Cardiac muscle cell (in vitro differentiated cells and primary cell): ENCODE data around the gene FAM43B. TPM values are rescaled to one million over a fixed set of nuclear protein-coding genes. Genes with fewer than 3 reads are reported as not detected.

Experiments used
- DNase-seq, 2 donors: peaks; one replicate each; pipeline versions ENCODE4 v3.0.0 to v3.0.0-alpha.2; 2010 to 2017; ENCODE audit warnings: low read depth in 1 of 2, low spot score in 1 of 2
- H3K27ac ChIP-seq: fragments of 200-600 bp; sonication (generic); 2 replicates; pipeline ENCODE4 v1.5.1; 2016
- H3K27me3 ChIP-seq: fragments of 200-600 bp; sonication (generic); 2 replicates; pipeline ENCODE4 v1.6.0; 2016; ENCODE audit warnings: control low read depth
- H3K36me3 ChIP-seq: fragments of 200-600 bp; sonication (generic); 2 replicates; pipeline ENCODE4 v1.5.1; 2016; ENCODE audit warnings: control low read depth
- H3K4me1 ChIP-seq: fragments of 200-600 bp; sonication (generic); 2 replicates; pipeline ENCODE4 v1.8.1; 2017; ENCODE audit warnings: low read depth, mild to moderate bottlenecking, mixed run types
- H3K4me3 ChIP-seq: fragments of 200-600 bp; sonication (generic); 2 replicates; pipeline ENCODE4 v1.5.1; 2016; ENCODE audit warnings: mild to moderate bottlenecking
- H3K9me3 ChIP-seq: fragments of 200-600 bp; sonication (generic); 2 replicates; pipeline ENCODE4 v1.5.1; 2017; ENCODE audit warnings: low read depth, mild to moderate bottlenecking, control low read depth
- polyA plus RNA-seq: library from polyadenylated mRNA; unstranded; fragments of >200 nt; fragmentation: Nextera tagmentation; extraction: Ambion mirVana; gene quantifications from 2 replicates; pipeline ENCODE4 v1.2.1, GENCODE V29; 2016
- total RNA-seq: library from RNA; depleted of rRNA; stranded (reverse); fragments of >200 nt; gene quantifications from 2 replicates; pipeline ENCODE4 v1.2.3, GENCODE V29; 2016
- TF ChIP-seq, protein P1 (sequence below): IDR thresholded peaks from 2 replicates; pipeline ENCODE4 v1.5.1; 2012; ENCODE audit warnings: low read depth, mild to moderate bottlenecking, low read length

FAM43B gene
- total and polyA plus RNA-seq, 2 experiments from 2014 or later, result 3.8 to 7.6 TPM

- H3K9me3 ChIP-seq, result no peaks in the 10 kb centered on the region
- H3K36me3 ChIP-seq, result no peaks in the 10 kb centered on the region
- TF ChIP-seq, protein P1, sequence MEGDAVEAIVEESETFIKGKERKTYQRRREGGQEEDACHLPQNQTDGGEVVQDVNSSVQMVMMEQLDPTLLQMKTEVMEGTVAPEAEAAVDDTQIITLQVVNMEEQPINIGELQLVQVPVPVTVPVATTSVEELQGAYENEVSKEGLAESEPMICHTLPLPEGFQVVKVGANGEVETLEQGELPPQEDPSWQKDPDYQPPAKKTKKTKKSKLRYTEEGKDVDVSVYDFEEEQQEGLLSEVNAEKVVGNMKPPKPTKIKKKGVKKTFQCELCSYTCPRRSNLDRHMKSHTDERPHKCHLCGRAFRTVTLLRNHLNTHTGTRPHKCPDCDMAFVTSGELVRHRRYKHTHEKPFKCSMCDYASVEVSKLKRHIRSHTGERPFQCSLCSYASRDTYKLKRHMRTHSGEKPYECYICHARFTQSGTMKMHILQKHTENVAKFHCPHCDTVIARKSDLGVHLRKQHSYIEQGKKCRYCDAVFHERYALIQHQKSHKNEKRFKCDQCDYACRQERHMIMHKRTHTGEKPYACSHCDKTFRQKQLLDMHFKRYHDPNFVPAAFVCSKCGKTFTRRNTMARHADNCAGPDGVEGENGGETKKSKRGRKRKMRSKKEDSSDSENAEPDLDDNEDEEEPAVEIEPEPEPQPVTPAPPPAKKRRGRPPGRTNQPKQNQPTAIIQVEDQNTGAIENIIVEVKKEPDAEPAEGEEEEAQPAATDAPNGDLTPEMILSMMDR, result no peak
- H3K4me1 ChIP-seq, result no peaks in the 10 kb centered on the region
- no peak for DNase-seq
- H3K27ac ChIP-seq, result no peak overlapping the region
- H3K4me3 ChIP-seq, result no peak overlapping the region
- H3K27me3 ChIP-seq, result peaks cover 4% of the 10 kb centered on the region
Measured at GRCh38 chr1:20578062-20578461, 25.7 kb downstream of the FAM43B start.

GRCh38 chr1:20578721-20579395 is 26.5 kb downstream of the FAM43B start:
- Histone ChIP-seq H3K4me3 (no peak overlapping the region), H3K4me1 (no peaks in the 10 kb centered on the region), H3K27me3 (no peaks in the 10 kb centered on the region), H3K27ac (no peak overlapping the region), H3K9me3 (no peaks in the 10 kb centered on the region), H3K36me3 (no peaks in the 10 kb centered on the region)
- no peak for DNase-seq
- TF ChIP-seq, protein P1, result no peak

- DNase-seq, result peak in 1 of 2 donors; percentile 43
- Histone ChIP-seq H3K27ac (no peak overlapping the region), H3K9me3 (no peaks in the 10 kb centered on the region), H3K36me3 (no peaks in the 10 kb centered on the region), H3K27me3 (no peaks in the 10 kb centered on the region), H3K4me1 (no peaks in the 10 kb centered on the region), H3K4me3 (no peak overlapping the region)
- TF ChIP-seq, protein P1, result no peak
Measured at GRCh38 chr1:20584890-20585289, 32.5 kb downstream of the FAM43B start.

DNA sequence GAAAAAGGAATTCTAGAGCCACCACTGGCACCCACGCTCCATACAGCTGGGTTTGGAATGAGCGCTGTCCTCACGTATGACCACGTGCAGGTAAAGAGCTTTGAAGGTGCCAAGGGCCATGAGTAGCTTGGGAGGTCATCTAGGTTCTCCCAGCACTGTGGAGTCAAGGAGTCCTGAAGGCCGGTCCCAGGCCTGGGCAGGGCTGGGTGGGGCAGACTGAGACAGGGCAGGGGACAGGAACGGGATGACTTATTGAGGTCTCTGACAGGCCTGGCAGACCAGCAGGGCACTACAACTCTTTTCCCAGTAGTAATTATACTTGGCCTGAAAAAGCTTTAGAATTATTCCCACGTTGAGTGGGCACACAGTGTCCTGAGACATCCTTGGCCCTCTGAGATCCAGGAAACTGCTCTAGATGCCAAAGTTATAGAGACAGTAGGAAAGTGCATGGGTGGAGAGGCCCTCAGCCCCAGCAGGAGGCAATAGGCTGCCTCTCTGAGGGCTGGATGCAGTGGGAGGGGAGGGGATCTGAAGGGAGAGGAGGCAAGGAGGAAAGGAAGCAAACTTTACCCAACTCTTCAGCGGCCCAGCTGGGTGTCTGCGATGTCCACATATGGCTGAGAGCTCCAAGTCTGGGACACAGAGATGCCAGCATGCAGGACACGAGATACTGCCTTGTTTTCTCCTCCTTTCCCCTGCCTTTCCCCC is 34.7 kb downstream of the FAM43B start:
- no peak overlapping the region for H3K27ac ChIP-seq
- DNase-seq, result no peak
- H3K36me3 ChIP-seq, result no peaks in the 10 kb centered on the region
- H3K9me3 ChIP-seq, result no peaks in the 10 kb centered on the region
- H3K27me3 ChIP-seq, result no peaks in the 10 kb centered on the region
- H3K4me1 ChIP-seq, result peaks cover 7% of the 10 kb centered on the region
- no peak overlapping the region for H3K4me3 ChIP-seq
- TF ChIP-seq, protein P1, result no peak

DNA sequence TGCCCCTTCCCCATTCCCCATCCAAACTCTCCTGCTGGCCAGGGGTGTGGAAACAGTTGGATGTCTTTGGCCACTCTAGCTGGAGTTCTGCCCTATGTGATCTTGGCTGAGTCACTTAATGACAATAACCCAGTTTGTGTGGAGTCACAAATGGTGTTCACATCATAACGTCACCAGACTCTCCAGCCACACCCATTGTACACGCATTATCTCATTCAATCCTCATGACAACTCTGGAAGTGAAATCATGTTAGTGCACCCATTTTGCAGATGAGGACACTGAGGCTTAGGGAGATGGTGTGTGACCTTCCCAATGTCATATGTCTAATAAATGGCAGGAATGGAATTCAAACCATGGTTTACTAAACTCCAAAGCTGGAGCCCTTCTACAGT is 35.3 kb downstream of the FAM43B start:
- H3K4me3 ChIP-seq, result no peak overlapping the region
- H3K36me3 ChIP-seq, result no peaks in the 10 kb centered on the region
- H3K9me3 ChIP-seq, result no peaks in the 10 kb centered on the region
- no peak overlapping the region for H3K27ac ChIP-seq
- H3K4me1 ChIP-seq, result peaks cover 7% of the 10 kb centered on the region
- H3K27me3 ChIP-seq, result no peaks in the 10 kb centered on the region
- DNase-seq, result no peak
- TF ChIP-seq, protein P1, result no peak
